ENCODE measurements around the gene FBLN2.

Gene FBLN2

GRCh38 chr3:13687517-13687943 is 138.6 kb downstream of the FBLN2 start:
- DNase-seq, result no peak

All from right kidney (tissue), 1 donor.